Measurements from ENCODE around the gene LAMA2.

- TF ChIP-seq POLR2A (IDR thresholded peaks at IDR 0.05) (no peak), CTCF (IDR thresholded peaks at IDR 0.05) (no peak)
These were observed 572.3 kb downstream of the LAMA2 start for GRCh38 chr6:129455126-129455769.

Measured in sigmoid colon (tissue), 3 donors.